ENCODE measurements around the gene BRINP2.
A peak's percentile ranks its signal among the peaks of the same experiment; 100 is the strongest.

Gene BRINP2

GRCh38 chr1:177228693-177229065 lies 57.9 kb downstream of the BRINP2 start:
- no peak for DNase-seq

- no peak for DNase-seq
These were observed 59.0 kb downstream of the BRINP2 start for GRCh38 chr1:177229781-177230180.

- DNase-seq: no peak
These were observed 59.7 kb downstream of the BRINP2 start for GRCh38 chr1:177230228-177231016.

- DNase-seq: no peak
These were observed 64.6 kb downstream of the BRINP2 start for GRCh38 chr1:177235350-177235749.

- DNase-seq: no peak
These were observed 66.2 kb downstream of the BRINP2 start for GRCh38 chr1:177236962-177237361.

- no peak for DNase-seq
These were observed 68.2 kb downstream of the BRINP2 start for GRCh38 chr1:177238967-177239366.

- no peak for DNase-seq
These were observed 69.0 kb downstream of the BRINP2 start for GRCh38 chr1:177239792-177240191.

- no peak for DNase-seq
These were observed 73.0 kb downstream of the BRINP2 start for GRCh38 chr1:177243773-177244172.

GRCh38 chr1:177246710-177247580 lies 76.2 kb downstream of the BRINP2 start:
- DNase-seq: no peak

- no peak for DNase-seq
These were observed 76.9 kb downstream of the BRINP2 start for GRCh38 chr1:177247623-177248176.

- no peak for DNase-seq
These were observed 77.5 kb downstream of the BRINP2 start for GRCh38 chr1:177248258-177248657.

GRCh38 chr1:177249231-177249630 lies 78.5 kb downstream of the BRINP2 start:
- DNase-seq: no peak

- DNase-seq: no peak
These were observed 82.1 kb downstream of the BRINP2 start for GRCh38 chr1:177252877-177253276.

GRCh38 chr1:177255411-177255810 lies 84.7 kb downstream of the BRINP2 start:
- DNase-seq: no peak

GRCh38 chr1:177256153-177257075 lies 85.7 kb downstream of the BRINP2 start:
- peak; percentile 37 for DNase-seq

GRCh38 chr1:177257128-177257527 lies 86.4 kb downstream of the BRINP2 start:
- no peak for DNase-seq

- DNase-seq: no peak
These were observed 86.8 kb downstream of the BRINP2 start for GRCh38 chr1:177257576-177257975.

GRCh38 chr1:177270863-177271262 lies 100.1 kb downstream of the BRINP2 start:
- no peak for DNase-seq

GRCh38 chr1:177273141-177273540 lies 102.4 kb downstream of the BRINP2 start:
- no peak for DNase-seq

GRCh38 chr1:177274687-177275211 lies 104.0 kb downstream of the BRINP2 start:
- no peak for DNase-seq

- DNase-seq: no peak
These were observed 105.0 kb downstream of the BRINP2 start for GRCh38 chr1:177275736-177276135.

- DNase-seq: no peak
These were observed 108.0 kb downstream of the BRINP2 start for GRCh38 chr1:177278626-177279390.
